Measurements from ENCODE around the gene CDKAL1. TPM values are rescaled to one million over a fixed set of nuclear protein-coding genes. Genes with fewer than 3 reads are reported as not detected.

The CDKAL1 gene
- total RNA-seq, 4 donors from 2014 or later, result 15.2 to 17.9 (median 17.1) TPM

DNA sequence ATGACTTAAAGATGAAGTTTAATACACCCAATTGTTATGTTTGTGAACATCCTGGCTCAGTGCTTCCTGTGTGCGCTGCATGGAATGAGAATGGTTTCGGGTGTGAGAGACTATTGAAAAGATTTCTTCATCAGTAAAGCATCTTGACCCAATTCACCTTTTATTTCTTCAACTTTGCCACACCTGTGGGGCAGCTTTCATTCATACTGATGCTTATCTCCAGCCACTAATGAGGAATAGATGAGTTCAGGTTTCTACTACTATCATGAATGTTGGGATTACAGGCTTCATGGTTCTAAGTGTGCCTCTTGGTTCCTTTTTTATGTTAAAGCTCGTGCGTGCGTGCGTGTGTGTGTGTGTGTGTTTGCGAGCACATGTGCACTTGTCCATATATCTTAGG is 685.6 kb downstream of the CDKAL1 start:
- TF ChIP-seq, protein P1, sequence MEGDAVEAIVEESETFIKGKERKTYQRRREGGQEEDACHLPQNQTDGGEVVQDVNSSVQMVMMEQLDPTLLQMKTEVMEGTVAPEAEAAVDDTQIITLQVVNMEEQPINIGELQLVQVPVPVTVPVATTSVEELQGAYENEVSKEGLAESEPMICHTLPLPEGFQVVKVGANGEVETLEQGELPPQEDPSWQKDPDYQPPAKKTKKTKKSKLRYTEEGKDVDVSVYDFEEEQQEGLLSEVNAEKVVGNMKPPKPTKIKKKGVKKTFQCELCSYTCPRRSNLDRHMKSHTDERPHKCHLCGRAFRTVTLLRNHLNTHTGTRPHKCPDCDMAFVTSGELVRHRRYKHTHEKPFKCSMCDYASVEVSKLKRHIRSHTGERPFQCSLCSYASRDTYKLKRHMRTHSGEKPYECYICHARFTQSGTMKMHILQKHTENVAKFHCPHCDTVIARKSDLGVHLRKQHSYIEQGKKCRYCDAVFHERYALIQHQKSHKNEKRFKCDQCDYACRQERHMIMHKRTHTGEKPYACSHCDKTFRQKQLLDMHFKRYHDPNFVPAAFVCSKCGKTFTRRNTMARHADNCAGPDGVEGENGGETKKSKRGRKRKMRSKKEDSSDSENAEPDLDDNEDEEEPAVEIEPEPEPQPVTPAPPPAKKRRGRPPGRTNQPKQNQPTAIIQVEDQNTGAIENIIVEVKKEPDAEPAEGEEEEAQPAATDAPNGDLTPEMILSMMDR (IDR thresholded peaks at IDR 0.05; ENCODE audit: low read depth), result no peak

DNA sequence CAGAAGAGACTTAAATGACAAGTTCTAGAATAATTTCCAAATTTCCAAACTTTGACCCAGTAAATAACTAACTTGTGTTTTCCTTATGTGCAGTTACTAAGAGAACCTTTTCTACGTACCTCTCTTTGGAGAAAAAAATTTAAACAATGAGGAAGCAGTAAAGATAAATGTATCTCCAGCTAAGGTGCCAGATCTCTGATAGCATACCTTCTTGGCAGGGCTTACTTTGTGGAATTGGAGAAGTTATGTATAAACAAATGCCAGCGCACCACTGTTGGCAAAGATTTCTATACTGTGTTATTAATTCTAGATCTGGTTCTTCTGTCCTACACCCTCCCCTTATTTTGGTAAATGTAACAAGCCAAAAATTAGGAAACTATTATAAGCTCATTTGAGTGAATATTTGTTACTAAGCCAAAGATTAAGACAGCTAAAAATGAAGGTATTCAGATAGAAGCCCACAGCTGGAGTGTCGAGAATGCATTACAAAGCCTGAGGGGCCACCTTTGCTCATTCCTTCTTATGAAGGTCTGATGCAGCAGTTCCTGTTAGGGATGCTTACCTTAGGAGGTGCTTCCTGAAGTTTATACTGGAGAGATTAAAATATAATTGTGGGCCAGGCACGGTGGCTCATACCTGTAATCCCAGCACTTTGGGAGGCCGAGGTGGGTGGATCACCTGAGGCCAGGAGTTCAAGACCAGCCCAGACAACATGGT is 686.2 kb downstream of the CDKAL1 start:
- TF ChIP-seq, protein P1 (IDR thresholded peaks at IDR 0.05; ENCODE audit: low read depth), result no peak

DNA sequence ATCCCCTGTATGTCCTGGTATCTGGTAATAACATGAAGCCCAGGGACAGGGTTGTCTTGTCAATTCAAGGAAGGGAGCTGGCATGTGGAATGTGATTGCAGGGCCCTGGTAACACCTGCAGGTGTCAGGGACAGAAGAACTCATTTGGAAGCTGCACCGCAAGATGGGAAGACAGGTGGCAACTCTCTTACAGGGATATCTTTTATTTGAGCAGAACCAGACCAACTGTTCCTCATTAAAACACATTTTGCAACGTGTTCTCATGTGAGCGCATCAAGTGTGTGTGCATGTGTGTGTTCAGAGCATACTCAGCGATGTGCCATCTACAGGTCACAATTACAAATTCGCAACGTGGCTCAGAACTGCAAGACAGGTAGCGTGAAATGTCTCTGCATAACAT is 688.4 kb downstream of the CDKAL1 start:
- TF ChIP-seq, protein P1 (IDR thresholded peaks at IDR 0.05; ENCODE audit: low read depth), result no peak

DNA sequence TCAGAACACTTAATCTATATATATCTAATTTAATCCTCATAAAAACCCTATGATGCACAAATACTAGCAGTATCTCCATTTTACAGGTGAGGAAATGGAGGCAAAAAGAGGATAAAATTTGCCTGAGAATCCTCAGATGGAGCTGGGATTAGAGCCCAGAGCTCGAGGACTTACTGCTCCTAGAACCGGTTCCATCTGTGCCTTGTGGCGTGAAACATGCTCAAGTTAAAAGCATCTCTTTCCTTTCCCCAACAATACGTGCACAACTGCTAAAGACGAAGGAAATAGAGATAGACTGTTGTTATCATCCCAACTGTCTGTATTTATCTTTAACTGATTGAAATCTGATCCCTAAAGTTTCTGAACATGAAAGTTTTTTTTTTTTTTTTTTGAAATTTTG is 691.7 kb downstream of the CDKAL1 start:
- TF ChIP-seq, protein P1 (IDR thresholded peaks at IDR 0.05; ENCODE audit: low read depth), result no peak

DNA sequence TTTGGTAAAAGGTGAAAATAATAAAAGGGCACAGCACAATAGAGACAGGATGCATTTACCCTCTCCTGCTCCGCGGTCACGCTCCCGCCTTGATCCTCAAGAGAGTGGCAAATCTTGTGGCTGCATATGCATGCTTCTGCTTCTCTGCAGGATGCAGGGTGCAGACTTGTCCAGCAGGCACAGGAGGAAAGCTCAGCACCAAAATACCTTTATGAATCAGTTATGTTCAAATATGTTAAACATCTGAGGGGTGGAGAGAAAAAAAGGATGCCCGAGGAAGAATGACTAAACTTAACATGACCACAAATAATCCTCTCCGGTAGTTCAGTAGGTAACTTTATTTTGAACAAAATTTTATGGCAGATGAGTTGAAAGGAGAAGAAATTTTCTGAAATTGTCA is 693.2 kb downstream of the CDKAL1 start:
- TF ChIP-seq, protein P1 (IDR thresholded peaks at IDR 0.05; ENCODE audit: low read depth), result no peak

DNA sequence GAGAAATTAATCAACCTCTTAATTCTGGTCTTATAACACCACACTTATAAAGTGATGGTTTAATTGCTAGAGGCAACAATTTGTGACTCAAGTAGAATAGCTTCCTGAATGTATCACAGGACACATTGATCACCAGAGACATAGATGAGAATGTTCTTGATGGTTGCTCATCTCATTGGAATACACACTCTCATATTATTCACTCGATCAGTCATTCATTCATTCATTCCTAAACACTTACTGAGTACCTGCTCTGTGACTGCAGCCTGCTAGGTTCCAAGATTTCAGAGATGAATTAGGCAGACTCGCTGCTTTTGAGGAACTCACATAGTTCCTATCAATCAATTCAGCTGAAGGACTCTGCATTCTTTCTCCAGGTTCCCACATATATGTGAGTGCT is 694.2 kb downstream of the CDKAL1 start:
- TF ChIP-seq, protein P1 (IDR thresholded peaks at IDR 0.05; ENCODE audit: low read depth), result no peak

DNA sequence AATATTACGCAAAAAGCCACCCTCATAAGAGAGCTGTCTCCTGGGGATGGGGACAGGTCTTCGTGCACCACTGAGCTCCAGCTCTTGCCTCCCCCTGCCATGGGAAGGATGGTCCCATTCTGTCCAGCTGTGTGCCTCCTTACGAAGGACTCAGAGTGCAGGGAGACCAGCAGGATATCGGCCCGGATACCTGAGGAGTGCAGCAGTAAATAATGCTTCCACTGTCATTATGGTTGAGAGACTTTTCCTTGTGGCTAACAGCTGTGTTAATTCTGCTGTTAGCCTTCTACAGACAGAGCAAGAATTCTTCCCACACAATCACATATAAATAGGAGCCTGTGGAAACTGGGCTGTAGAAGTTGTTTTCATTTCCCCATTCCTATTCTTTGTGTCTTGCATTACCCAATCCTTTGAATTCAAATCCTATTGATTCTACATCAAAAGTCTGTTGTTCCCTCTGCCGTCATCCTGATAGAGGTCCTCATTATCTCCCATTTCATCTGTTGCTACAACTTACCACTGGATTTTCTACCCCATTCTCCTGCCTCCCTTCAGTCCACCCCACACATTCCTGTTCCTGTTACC is 694.7 kb downstream of the CDKAL1 start:
- TF ChIP-seq, protein P1 (IDR thresholded peaks at IDR 0.05; ENCODE audit: low read depth), result no peak
